NB4 (cell line): ENCODE measurements around the gene GRM5.

Experiments used
- DNase-seq: peaks from one replicate; pipeline ENCODE4 v3.0.0; 2010; ENCODE audit warnings: low read depth
- H3K4me3 ChIP-seq: one replicate; pipeline ENCODE4 v1.5.1; 2011; ENCODE audit warnings: mild to moderate bottlenecking, low read depth, low read length, moderate library complexity
- CTCF ChIP-seq: IDR thresholded peaks from one replicate; pipeline ENCODE4 v1.5.1; 2012; ENCODE audit warnings: low read depth, low read length
- MAX ChIP-seq: IDR thresholded peaks from 2 replicates; pipeline ENCODE4 v1.6.1; 2011; ENCODE audit warnings: low read depth, low read length
- MYC ChIP-seq: IDR thresholded peaks from 2 replicates; pipeline ENCODE4 v1.6.1; 2011; ENCODE audit warnings: low read depth, low read length
- POLR2A ChIP-seq: IDR thresholded peaks from 2 replicates; pipeline ENCODE4 v1.6.1; 2011; ENCODE audit warnings: mild to moderate bottlenecking; ENCODE audit not compliant: insufficient read length; ENCODE audit errors: extremely low read depth

GRM5 gene

GRCh38 chr11:88495836-88496235 lies 569.9 kb downstream of the GRM5 start:
- DNase-seq = no peak
- TF ChIP-seq MAX (no peak), CTCF (no peak), MYC (no peak), POLR2A (no peak)
- no peak overlapping the region for H3K4me3 ChIP-seq

GRCh38 chr11:88494848-88495247 lies 570.9 kb downstream of the GRM5 start:
- TF ChIP-seq CTCF = no peak
- no peak for TF ChIP-seq MAX
- TF ChIP-seq POLR2A = no peak
- no peak for TF ChIP-seq MYC
- DNase-seq = peak; percentile 30
- H3K4me3 ChIP-seq = no peak overlapping the region

GRCh38 chr11:88491674-88492073 lies 574.1 kb downstream of the GRM5 start:
- H3K4me3 ChIP-seq = no peak overlapping the region
- no peak for TF ChIP-seq MYC
- TF ChIP-seq MAX = no peak
- no peak for TF ChIP-seq CTCF
- TF ChIP-seq POLR2A = no peak
- DNase-seq = no peak

- no peak overlapping the region for H3K4me3 ChIP-seq
- no peak for DNase-seq
- TF ChIP-seq MAX (no peak), MYC (no peak), CTCF (no peak), POLR2A (no peak)
Observed at GRCh38 chr11:88489030-88489429, 576.8 kb downstream of the GRM5 start.

GRCh38 chr11:88487646-88488045 lies 578.1 kb downstream of the GRM5 start:
- no peak overlapping the region for H3K4me3 ChIP-seq
- TF ChIP-seq MYC (no peak), CTCF (no peak), POLR2A (no peak), MAX (no peak)
- no peak for DNase-seq

GRCh38 chr11:88484873-88485621 lies 580.7 kb downstream of the GRM5 start:
- peak; percentile 76 for DNase-seq
- TF ChIP-seq MYC (peak; percentile 44; the same call in 1 of the 2 replicates), MAX (peak; percentile 84), CTCF (peak; percentile 96), POLR2A (no peak)
- no peak overlapping the region for H3K4me3 ChIP-seq
